Fibroblast of skin of right biceps (primary cell): Measurements from ENCODE around the gene MICB.
A peak's percentile ranks its signal among the peaks of the same experiment; 100 is the strongest.
"Not testable (repeated sequence)": the region's sequence is repeated elsewhere in the genome, so short reads cannot be mapped to it uniquely, and the experiment has no call there.

Experiments
- DNase-seq: peaks from one replicate; pipeline ENCODE4 v3.0.0-alpha.2; 2013

MICB gene

GRCh38 chr6:31476515-31477139, 21.3 kb upstream of the MICB start:
- DNase-seq, result no peak

GRCh38 chr6:31477521-31477920, 20.4 kb upstream of the MICB start:
- DNase-seq, result no peak

- no peak for DNase-seq
These were observed 19.6 kb upstream of the MICB start for GRCh38 chr6:31478186-31478950.

GRCh38 chr6:31479151-31479932, 18.6 kb upstream of the MICB start:
- no peak for DNase-seq

- no peak for DNase-seq
These were observed 17.9 kb upstream of the MICB start for GRCh38 chr6:31479933-31480535.

GRCh38 chr6:31480574-31480973, 17.4 kb upstream of the MICB start:
- DNase-seq, result no peak

- DNase-seq, result no peak
These were observed 14.6 kb upstream of the MICB start for GRCh38 chr6:31483392-31483791.

- peak; percentile 53 for DNase-seq
These were observed 12.9 kb upstream of the MICB start for GRCh38 chr6:31485055-31485454.

GRCh38 chr6:31486065-31486837, 11.7 kb upstream of the MICB start:
- not testable (repeated sequence) for DNase-seq

GRCh38 chr6:31487674-31488073, 10.3 kb upstream of the MICB start:
- not testable (repeated sequence) for DNase-seq

GRCh38 chr6:31489086-31489485, 8.9 kb upstream of the MICB start:
- DNase-seq, result no peak

GRCh38 chr6:31490115-31490873, 7.7 kb upstream of the MICB start:
- DNase-seq, result no peak

GRCh38 chr6:31493550-31493874, 4.4 kb upstream of the MICB start:
- DNase-seq, result not testable (repeated sequence)

GRCh38 chr6:31493875-31494694, 3.9 kb upstream of the MICB start:
- DNase-seq, result peak; percentile 74

GRCh38 chr6:31495580-31495979, 2.4 kb upstream of the MICB start:
- peak; percentile 77 for DNase-seq

GRCh38 chr6:31496826-31497225, 1.1 kb upstream of the MICB start:
- not testable (repeated sequence) for DNase-seq

GRCh38 chr6:31498748-31499147, 803 bp downstream of the MICB start:
- DNase-seq, result no peak

GRCh38 chr6:31499648-31500047, 1.7 kb downstream of the MICB start:
- DNase-seq, result not testable (repeated sequence)

- no peak for DNase-seq
These were observed 4.6 kb downstream of the MICB start for GRCh38 chr6:31502586-31502985.

GRCh38 chr6:31509036-31509435, 11.1 kb downstream of the MICB start:
- DNase-seq, result not testable (repeated sequence)

GRCh38 chr6:31510007-31510406, 12.1 kb downstream of the MICB start:
- DNase-seq, result no peak
